ENCODE data around the gene CCNDBP1.
A peak's percentile ranks its signal among the peaks of the same experiment; 100 is the strongest.
"Not testable (repeated sequence)": the region's sequence is repeated elsewhere in the genome, so short reads cannot be mapped to it uniquely, and the experiment has no call there.

Gene CCNDBP1

DNA sequence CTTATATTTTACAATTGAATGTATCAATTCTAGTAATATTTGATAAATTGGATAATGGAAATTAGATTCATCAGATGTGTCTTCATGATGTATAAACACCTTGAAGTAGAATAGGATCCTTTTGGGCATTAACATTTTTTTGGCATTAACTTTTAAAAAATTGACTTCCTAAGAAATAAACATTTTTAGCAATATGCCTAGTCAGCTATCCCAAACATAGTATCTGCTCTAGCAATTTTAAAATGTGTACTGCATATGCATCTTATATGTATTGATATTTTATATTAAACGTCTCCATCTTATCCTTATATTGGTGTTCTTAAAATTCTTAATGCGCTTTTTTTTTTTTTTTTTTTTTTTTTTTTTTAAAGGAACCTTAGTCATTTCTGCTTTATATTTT, 8.5 kb downstream of the CCNDBP1 start:
- DNase-seq (ENCODE audit: low read depth in 2 of 2): no peak

- DNase-seq (ENCODE audit: low read depth in 2 of 2): no peak
These were observed 9.6 kb downstream of the CCNDBP1 start for GRCh38 chr15:43194795-43195194.

DNA sequence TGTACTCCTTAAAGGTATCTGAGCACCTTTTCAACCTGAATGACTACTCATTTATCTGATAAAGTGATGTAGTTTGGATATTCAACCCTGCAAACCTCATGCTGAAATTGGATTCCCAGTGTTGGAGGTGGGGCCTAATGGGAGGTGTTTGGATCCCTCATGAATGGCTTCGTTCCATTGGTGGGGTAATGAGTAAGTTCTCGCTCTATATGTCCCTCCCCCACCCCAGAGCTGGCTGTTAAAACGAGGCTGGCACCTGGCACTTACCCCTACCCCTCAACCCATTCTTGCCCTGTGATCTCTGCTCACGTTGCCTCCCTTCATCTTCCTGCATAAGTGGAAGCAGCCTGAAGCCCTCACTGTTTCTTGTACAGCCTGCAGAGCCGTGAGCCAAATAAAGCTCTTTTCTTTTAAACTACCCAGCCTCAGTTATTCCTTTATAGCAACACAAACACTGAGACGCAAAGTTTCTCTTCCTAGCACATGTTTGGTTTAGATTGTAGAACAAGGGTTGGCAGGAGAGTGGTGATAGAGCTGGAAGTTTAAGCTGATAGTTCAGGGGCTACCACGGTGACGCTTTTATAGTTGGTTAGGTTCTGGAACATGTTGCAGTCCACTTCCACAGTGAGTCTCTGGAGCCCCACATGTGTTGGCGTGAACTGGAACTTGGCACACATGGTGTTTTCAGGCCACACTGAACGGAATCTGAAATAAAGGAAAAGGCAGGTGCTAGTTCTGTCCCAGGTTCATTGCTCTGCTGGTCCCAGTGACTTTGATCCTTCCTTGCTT, 11.8 kb downstream of the CCNDBP1 start:
- DNase-seq (ENCODE audit: low read depth in 2 of 2): no peak

DNA sequence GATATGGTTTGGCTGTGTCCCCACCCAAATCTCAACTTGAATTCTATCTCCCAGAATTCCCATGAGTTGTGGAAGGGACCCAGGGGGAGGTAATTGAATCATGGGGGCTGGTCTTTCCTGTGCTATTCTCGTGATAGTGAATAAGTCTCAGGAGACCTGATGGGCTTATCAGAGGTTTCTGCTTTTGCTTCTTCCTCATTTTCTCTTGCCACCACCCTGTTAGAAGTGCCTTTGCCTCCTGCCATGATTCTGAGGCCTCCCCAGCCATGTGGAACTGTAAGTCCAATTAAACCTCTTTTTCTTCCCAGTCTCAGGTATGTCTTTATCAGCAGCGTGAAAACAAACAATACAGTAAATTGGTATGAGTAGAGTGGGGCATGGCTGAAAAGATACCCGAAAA, 12.6 kb downstream of the CCNDBP1 start:
- DNase-seq (ENCODE audit: low read depth in 2 of 2): not testable (repeated sequence)

- not testable (repeated sequence) for DNase-seq (ENCODE audit: low read depth in 2 of 2)
These were observed 13.4 kb downstream of the CCNDBP1 start for GRCh38 chr15:43198556-43198955.

GRCh38 chr15:43198992-43199391, 13.8 kb downstream of the CCNDBP1 start:
- DNase-seq (ENCODE audit: low read depth in 2 of 2): no peak

DNA sequence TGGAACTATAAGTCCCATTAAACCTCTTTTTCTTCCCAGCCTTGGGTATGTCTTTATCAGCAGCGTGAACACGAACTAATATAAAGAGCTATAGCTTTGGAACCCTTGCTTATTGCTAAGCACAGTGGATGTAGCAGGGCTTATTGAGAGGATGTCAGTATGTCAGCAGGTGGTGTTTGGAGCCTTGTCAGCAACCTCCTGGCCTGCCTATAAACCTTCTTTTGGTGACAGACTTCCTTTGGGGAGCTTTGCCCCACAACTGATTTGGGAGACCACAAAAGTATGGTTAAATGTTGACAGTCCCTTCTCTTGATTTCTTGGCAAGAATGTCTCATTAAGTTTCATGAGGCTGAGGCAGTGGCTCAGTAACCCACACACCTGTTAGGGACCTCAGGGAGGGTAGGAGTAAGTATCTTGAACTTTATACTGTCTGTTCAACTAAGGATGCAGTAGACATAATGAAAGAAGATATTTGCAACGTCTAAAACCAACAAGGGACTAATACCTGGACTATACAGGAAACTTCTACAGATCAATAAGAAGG, 14.8 kb downstream of the CCNDBP1 start:
- no peak for DNase-seq (ENCODE audit: low read depth in 2 of 2)

- DNase-seq (ENCODE audit: low read depth in 2 of 2): peak; percentile 28 to 35
These were observed 19.1 kb downstream of the CCNDBP1 start for GRCh38 chr15:43204016-43204901.

DNA sequence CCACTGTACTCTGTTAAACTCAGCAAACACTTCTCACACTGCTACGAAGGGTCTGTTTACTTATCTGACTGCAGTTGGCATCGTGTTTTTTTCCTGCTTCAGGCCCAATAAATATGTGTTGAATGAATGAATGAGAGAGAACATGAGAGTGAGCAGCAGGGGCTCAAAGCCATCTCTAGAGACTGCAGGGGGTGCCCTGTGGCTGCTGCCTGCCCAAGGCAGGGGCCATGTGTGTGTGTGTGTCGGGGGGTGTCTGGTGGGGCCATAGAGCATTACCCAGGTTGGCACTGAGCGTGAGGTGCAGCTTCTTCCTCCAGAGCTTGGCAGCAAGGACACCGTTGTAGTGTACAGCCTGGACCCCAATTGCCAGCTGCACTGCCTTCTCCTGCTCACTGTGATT, 20.9 kb downstream of the CCNDBP1 start:
- DNase-seq (ENCODE audit: low read depth in 2 of 2): no peak

- no peak for DNase-seq (ENCODE audit: low read depth in 2 of 2)
These were observed 21.8 kb downstream of the CCNDBP1 start for GRCh38 chr15:43207024-43207423.

DNA sequence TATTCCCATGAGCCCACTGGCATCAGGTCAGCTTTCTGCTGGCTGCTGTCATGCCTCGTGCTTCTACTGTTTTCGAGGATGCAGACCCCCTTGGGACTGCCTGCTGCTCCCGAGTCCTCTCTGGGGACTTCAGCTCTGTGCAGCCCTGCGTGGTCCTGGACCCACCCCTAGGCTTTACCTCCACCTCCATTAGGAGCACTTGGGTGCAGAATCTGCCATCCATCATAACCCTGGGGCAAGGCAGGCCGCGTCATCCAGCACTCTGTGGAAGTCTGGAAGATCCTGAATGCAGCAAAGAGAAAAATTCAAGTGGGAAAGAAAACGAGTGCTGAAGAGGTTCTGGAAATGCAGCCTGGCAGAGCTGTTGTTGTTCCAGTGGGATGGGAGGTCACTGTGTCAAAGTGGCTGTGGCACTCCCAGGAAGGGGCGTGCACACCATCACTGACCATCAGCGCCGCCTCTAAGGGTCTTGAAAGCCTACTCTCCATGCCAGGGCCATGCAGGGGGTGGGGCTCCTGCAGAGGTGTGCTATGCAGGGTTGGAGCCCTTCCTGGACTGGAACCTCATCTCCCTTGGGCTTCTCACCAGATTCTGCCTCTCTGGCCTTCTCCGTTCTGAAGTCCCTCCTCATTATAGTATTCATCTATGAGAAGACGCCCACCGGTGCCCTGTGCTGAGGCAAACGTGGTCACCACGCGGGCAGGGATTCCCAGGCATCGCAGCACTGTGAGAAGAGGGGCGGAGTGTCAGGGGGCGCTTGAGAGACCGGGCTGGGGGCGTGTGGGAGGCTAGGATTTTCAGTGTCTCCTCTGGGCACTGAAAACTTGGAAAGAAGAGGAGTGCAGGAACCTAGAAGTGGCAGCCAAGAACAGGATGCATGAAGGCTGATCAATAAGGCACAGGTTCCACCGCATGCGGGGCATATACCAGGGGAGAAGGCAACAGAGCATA, 23.1 kb downstream of the CCNDBP1 start:
- no peak for DNase-seq (ENCODE audit: low read depth in 2 of 2)

DNA sequence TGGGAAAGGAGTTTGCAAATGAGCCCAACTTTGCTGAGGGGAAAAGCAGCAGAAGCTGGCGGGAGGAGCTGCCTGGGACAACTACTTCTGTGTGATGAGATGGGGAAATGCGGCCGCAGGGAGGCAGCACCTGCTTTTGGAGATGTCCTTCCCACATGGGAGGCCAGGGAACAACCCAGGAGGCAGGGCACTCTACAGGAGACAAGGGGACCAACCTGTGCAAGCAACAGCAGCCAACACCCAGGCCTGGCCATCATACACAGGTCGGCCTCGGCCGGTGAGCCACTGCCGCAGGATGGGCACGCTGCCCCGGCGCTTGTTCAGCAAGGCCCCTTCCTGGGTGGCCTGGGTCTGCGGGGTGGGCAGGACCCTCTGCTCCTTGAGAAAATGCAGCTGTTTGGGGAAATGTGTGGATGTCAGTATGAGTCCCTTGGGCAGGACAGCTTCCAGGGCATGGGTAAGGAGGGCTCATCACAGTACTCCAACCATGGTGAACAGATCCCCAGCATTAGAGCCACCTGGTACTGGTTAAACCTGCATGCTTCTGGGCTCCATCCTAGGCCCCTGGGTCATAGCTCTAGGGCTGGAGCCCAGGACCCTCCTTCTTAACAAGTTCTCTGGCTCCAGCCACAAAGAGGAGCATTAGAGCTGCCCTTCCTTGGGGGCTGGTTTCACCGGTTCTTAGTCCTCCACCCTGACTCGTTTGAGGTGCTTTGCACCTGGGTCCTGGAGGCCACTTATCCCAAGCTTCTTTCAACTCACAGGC, 24.0 kb downstream of the CCNDBP1 start:
- DNase-seq (ENCODE audit: low read depth in 2 of 2): no peak

- no peak for DNase-seq (ENCODE audit: low read depth in 2 of 2)
These were observed 25.1 kb downstream of the CCNDBP1 start for GRCh38 chr15:43210172-43210745.

GRCh38 chr15:43210807-43211206, 25.6 kb downstream of the CCNDBP1 start:
- DNase-seq (ENCODE audit: low read depth in 2 of 2): no peak

- no peak for DNase-seq (ENCODE audit: low read depth in 2 of 2)
These were observed 26.1 kb downstream of the CCNDBP1 start for GRCh38 chr15:43211224-43211735.

GRCh38 chr15:43212299-43212698, 27.1 kb downstream of the CCNDBP1 start:
- no peak for DNase-seq (ENCODE audit: low read depth in 2 of 2)

DNA sequence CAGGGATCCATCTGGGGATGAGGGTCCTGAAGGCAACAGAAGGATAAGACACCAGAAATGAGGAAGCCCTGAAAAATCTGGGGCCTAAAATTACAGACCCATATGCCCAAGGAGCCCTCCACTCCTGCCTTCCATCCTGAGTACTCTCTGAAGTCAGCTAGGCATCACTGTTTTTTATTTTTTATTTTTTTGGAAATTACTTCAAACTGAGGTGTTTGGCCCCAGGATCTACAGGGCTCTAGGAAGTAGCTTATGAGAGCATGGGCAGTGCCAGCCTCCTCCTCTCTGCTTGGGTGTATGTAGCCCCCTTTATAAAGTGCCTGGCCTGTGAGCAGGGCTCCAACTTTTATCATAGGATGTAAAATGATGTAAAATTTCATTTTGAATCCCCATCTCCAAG, 27.7 kb downstream of the CCNDBP1 start:
- no peak for DNase-seq (ENCODE audit: low read depth in 2 of 2)

GRCh38 chr15:43213466-43213865, 28.3 kb downstream of the CCNDBP1 start:
- DNase-seq (ENCODE audit: low read depth in 2 of 2): no peak

GRCh38 chr15:43214169-43214568, 29.0 kb downstream of the CCNDBP1 start:
- DNase-seq (ENCODE audit: low read depth in 2 of 2): no peak

All from stimulated activated CD4-positive, alpha-beta T cell treated with anti-CD3 and anti-CD28 coated beads, Interleukin-4, amount 100 ng/mL, for 48 hours (primary cell).